Mucosa of gallbladder (tissue), 1 donor: ENCODE results near the gene RPS26. TPM values are rescaled to one million over a fixed set of nuclear protein-coding genes. Genes with fewer than 3 reads are reported as not detected.

Experiments used
- DNase-seq: peaks from one replicate; pipeline ENCODE4 v3.0.0-alpha.2; 2020; ENCODE audit warnings: low spot score
- total RNA-seq: library from RNA; stranded (reverse); gene quantifications from one replicate; pipeline ENCODE4 v1.2.1, GENCODE V29; 2021
- donor health status: DM: no; HTN: no; CAD: no.

Gene RPS26
- total RNA-seq, 1 donor from 2014 or later = 34.0 TPM

DNA sequence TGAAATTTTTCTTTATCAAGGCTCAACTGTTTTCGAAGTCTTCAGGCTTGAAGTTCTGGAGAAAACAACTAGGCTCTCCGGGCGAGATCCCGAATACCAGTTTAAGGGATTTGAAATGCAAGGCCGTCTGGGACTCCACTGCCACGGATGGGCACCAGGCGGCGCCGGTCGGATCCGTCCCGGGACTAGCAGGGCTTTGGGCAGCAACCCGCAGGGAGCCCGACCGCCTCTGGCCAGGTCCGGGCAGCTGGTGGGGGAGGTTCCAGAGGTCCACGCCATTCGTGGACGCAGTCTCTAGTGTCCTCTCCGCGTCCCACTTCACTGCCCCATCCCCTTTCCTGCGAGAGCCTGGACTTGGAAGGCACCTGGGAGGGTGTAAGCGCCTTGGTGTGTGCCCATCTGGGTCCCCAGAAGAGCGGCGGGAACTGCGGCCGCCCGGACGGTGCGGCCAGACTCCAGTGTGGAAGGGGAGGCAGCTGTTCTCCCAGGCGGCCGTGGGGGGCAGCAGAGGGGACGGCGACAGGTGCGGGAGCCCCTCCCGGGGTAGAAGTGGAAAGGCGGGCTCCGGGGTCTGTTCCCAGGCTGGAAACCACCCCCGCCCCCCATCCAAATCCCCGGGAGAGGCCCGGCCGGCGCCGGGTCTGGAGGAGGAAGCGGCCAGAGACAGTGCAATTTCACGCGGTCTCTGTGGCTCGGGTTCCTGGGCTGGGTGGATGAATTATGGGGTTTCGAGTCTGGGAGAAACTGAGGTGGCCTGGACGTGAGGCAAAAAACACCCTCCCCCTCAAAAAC lies 37.4 kb downstream of the RPS26 start:
- DNase-seq = peak; percentile 88

- peak; percentile 80 for DNase-seq
Measured at GRCh38 chr12:56079723-56080555, 38.2 kb downstream of the RPS26 start, which contains the start of gene ERBB3. Gene ERBB3, plus strand, starts transcription at chr12:56080165. Its CDS starts 136 bp downstream, at chr12:56080301.

DNA sequence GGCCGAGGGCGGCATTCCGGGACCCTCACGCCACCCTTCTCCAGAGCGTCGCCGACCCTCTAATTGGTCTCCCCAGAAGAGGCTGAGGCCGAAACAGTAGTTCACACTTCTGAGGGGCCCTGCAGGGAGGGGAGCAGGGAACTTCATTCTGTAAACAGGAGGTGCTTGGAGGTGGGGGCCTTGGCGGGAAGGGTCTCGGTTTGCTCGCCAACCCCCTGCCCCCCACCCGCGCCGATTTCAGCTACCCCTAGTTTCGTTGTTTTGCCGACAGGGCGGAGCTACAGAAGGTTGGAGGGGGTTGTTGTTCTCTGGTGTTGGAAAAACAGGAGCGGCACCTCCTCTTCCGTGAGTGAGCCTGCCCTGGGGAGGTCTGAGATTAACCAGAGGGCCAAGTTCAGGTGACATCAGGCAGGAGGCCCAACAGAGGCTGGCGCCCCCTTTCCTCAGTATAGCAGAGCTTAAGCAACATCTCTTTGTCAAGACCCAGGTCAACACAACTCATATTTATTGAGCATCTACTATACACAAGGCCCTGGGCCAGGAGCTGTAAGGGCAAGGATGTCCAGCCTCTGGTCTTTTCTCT lies 38.9 kb downstream of the RPS26 start:
- DNase-seq = peak; percentile 67

DNA sequence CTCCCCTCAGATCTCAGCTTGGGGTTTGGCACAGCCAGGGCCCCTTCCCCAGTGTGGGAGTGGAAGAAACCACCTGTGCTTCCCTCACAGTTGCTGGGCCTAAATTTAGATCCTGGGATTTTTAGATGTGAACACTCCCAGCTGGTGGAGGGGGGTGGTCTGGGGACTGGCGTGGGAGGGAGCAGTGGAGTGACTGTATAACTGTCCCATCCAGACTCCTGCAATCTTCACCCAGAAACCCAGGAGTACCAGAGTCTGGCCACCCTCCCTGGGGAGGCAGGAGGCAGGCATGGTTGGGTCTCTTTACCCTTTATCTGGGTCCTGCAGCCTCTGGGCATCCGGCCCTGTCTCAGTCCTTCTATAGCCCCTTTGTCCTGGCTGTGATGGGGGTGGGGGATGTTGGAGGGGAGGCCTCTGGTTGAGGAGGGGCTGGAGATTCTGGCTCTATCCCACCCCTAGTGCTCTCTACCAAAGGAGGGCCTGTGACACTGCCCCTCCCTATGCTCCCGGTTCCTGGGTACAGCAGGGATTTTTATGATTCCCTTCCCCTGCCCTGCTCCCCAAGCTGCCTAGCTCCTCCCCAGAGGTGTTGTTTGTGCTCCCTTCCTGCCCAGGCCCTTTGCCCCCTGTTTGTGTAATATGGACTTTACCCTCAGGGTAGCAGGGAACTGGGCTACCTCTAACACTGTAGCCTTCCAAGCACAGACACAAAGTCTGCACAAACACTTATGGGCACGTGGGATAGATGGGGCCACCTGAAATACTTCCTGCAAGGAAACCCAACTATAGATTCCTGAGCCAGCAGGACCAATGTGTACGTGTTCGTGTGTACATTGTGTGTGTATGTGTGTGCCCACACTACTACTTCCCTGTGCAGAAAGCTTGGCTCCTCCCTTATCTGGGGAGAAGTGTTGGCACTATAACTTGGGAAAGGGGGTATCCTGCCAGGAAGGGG lies 40.0 kb downstream of the RPS26 start:
- DNase-seq = peak; percentile 88

DNA sequence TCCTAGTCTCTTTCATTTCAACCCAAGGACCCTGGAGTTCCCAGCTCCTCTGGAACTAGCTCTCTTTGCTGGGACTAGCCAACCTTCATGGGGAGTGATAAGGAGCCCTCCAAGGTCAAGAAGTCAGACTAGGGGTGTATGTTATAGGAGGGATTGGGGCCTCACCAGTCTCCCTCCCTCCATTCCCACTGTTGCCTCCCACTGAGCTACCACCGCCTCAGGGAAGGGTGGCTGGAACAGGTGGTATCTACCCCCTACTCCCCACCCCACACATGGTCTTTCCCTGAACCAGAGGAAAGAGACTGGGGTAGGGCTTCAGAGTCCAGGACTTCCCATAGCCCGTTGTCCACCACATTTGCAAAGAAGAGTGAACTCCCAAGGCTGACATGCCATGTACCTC lies 40.7 kb downstream of the RPS26 start:
- no peak for DNase-seq

GRCh38 chr12:56082967-56083366 lies 41.2 kb downstream of the RPS26 start:
- DNase-seq = no peak

GRCh38 chr12:56084958-56085543 lies 43.3 kb downstream of the RPS26 start:
- no peak for DNase-seq

DNA sequence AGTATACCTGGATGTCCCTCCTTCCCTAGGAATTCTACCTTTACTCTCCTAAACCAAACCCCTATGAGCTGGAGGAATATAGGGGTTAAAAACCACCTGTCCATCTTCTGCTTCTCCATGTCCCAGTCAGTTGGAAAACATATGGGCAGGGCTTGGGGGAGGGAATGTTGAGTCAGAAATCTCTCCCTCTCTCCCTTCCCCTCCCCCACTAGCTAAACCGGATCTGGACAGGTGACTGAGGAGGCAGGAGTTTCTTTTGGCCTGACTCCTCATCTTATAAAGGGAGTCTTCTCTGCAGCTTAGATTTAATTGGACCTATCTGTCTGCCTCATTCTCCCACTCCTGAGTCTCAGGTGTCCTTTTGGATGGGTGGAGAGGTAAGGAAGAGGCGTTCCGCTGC lies 44.4 kb downstream of the RPS26 start:
- DNase-seq = peak; percentile 76

GRCh38 chr12:56086608-56087007 lies 44.9 kb downstream of the RPS26 start:
- no peak for DNase-seq

DNA sequence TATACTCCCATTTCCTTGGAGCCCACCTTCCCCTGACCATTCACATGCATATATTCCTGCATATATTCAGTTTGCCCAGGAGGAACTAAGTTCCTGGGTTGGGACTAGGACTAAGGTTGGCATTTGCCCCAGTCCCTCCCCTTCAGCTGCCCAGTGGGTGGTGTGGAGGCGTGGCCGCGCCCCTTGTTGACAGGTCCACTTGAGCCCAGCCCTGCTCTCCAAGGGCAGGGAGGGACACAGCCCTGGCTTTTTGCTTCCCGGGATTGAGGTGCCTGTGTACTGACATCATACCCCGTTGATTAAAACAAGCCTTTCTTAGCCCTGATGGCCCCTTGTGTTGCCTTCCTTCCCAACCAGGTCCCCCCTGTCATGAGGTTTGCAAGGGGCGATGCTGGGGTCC lies 45.5 kb downstream of the RPS26 start:
- DNase-seq = peak; percentile 84

Other genes with a start within 250 kb of the RPS26 start
- 36.6 TPM for gene SARNP, start 224.2 kb upstream of the RPS26 start, total RNA-seq
- 66.2 TPM for gene ORMDL2, start 223.9 kb upstream of the RPS26 start, total RNA-seq
- gene DNAJC14, start 212.3 kb upstream of the RPS26 start, total RNA-seq = 31.6 TPM
- 5.2 TPM for gene MMP19, start 199.0 kb upstream of the RPS26 start, total RNA-seq
- gene PYM1, start 114.0 kb upstream of the RPS26 start, total RNA-seq = 25.1 TPM
- gene DGKA, start 110.8 kb upstream of the RPS26 start, total RNA-seq = 50.5 TPM
- gene PMEL, start 75.9 kb upstream of the RPS26 start, total RNA-seq = 2.9 TPM
- 28.0 TPM for gene CDK2, start 75.1 kb upstream of the RPS26 start, total RNA-seq
- 182 TPM for gene RAB5B, start 67.8 kb upstream of the RPS26 start, total RNA-seq
- gene SUOX, start 44.6 kb upstream of the RPS26 start, total RNA-seq = 49.0 TPM
- 8.2 TPM for gene IKZF4, start 20.9 kb upstream of the RPS26 start, total RNA-seq
- gene ERBB3, start 38.2 kb downstream of the RPS26 start, total RNA-seq = 228 TPM
- 64.9 TPM for gene PA2G4, start 62.6 kb downstream of the RPS26 start, total RNA-seq
- 2,534 TPM for gene RPL41, start 74.7 kb downstream of the RPS26 start, total RNA-seq
- 5.4 TPM for gene ZC3H10, start 76.3 kb downstream of the RPS26 start, total RNA-seq
- gene ESYT1, start 86.3 kb downstream of the RPS26 start, total RNA-seq = 111 TPM
- 53.7 TPM for gene MYL6B, start 110.7 kb downstream of the RPS26 start, total RNA-seq
- gene MYL6, start 116.4 kb downstream of the RPS26 start, total RNA-seq = 1,918 TPM
- 115 TPM for gene SMARCC2, start 147.6 kb downstream of the RPS26 start, total RNA-seq
- gene RNF41, start 180.0 kb downstream of the RPS26 start, total RNA-seq = 57.2 TPM
- 39.2 TPM for gene NABP2, start 182.4 kb downstream of the RPS26 start, total RNA-seq
- 49.9 TPM for gene SLC39A5, start 188.1 kb downstream of the RPS26 start, total RNA-seq
- gene ANKRD52, start 216.5 kb downstream of the RPS26 start, total RNA-seq = 64.6 TPM
- gene COQ10A, start 225.0 kb downstream of the RPS26 start, total RNA-seq = 10.7 TPM